PC-9 (cell line): ENCODE measurements around the gene CCNO.

Experiments
- CTCF ChIP-seq: fragments of 200-600 bp; sonication (generic); conservative IDR thresholded peaks from 2 replicates; pipeline ENCODE4 v1.6.1; 2017; ENCODE audit warnings: mixed run types, antibody characterized with exemption, mild to moderate bottlenecking, moderate library complexity
- EZH2 ChIP-seq: fragments of 200-600 bp; sonication (generic); IDR thresholded peaks from 2 replicates; pipeline ENCODE4 v1.8.0; 2017; ENCODE audit warnings: antibody characterized with exemption, low read depth

DNA sequence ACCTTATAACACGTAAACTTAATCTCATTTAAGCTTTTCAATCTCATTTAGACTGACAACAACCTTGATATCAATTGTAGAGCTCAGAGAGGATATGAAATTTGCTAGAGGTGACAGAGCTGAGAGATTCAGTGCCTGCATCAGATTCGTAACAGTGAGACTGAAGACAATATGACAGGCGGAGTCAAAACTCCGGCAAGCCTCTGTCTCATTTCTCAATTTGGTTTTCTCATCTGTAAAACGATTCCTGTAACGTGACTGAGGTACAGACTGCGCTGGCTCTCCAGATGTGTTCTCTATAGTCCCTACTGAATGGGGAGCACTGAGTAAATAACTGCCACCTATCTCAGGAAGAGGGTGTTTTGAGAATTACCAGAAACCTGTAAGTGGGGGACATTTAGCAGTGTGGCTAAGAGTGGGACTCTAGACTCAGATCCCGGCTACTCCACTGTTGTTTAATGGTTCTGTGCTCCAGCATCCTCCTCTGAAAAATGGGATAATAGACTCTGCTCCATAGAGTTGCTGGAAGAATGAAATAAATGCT is 3.2 kb downstream of the CCNO start:
- TF ChIP-seq CTCF, result no peak
- no peak for TF ChIP-seq EZH2
